Measurements from ENCODE around the gene CDH8. TPM values are rescaled to one million over a fixed set of nuclear protein-coding genes. Genes with fewer than 3 reads are reported as not detected.

CDH8 gene
- total RNA-seq, 1 experiment from 2014 or later = 50.5 TPM

- BruUV-seq (replicated peaks) = no TSS peak
Measured at GRCh38 chr16:61871837-61872777, 164.1 kb downstream of the CDH8 start.

GRCh38 chr16:61862221-61863155 lies 173.8 kb downstream of the CDH8 start:
- Histone ChIP-seq H3K4me3 (ENCODE audit: low read depth, low read length, poor library complexity, severe bottlenecking) (no peak overlapping the region), H3K27me3 (replicated peaks; ENCODE audit: insufficient read depth, low read depth, low read length, poor library complexity) (no peaks in the 10 kb centered on the region), H3K4me1 (ENCODE audit: insufficient read depth, low read length, poor library complexity, severe bottlenecking) (peaks cover 40% of the 10 kb centered on the region), H3K27ac (ENCODE audit: low read depth, low read length, poor library complexity, severe bottlenecking) (no peak overlapping the region), H3K9me3 (ENCODE audit: low read depth, low read length, poor library complexity, severe bottlenecking) (peaks cover 6% of the 10 kb centered on the region), H3K36me3 (ENCODE audit: insufficient read depth, low read length, poor library complexity, severe bottlenecking) (no peaks in the 10 kb centered on the region)
- TF ChIP-seq CTCF (conservative IDR thresholded peaks at IDR 0.05; ENCODE audit: low read depth, low read length) (no peak), EZH2 (IDR thresholded peaks at IDR 0.05; ENCODE audit: borderline replicate concordance, low read depth, low read length, poor library complexity, severe bottlenecking) (no peak)
- POLR2A ChIA-PET (ENCODE audit: low non-redundant PET) = no interaction called here
- CTCF ChIA-PET = no interaction called here
- DNase-seq (ENCODE audit: low spot score) = no peak
- BruUV-seq (replicated peaks) = no TSS peak
- intact Hi-C loops (cut with micrococcal nuclease; ENCODE audit: unreplicated experiment) = loop anchor here (5.0 kb wide), 1 partner anchor 175 kb away; the partner anchor contains the start of gene CDH8

More at GRCh38 chr16:61871837-61872777, 164.1 kb downstream of the CDH8 start:
- intact Hi-C loops (cut with micrococcal nuclease; ENCODE audit: unreplicated experiment) = no loop called here
- Histone ChIP-seq H3K4me1 (ENCODE audit: insufficient read depth, low read length, poor library complexity, severe bottlenecking) (no peaks in the 10 kb centered on the region), H3K9me3 (ENCODE audit: low read depth, low read length, poor library complexity, severe bottlenecking) (no peaks in the 10 kb centered on the region), H3K27ac (ENCODE audit: low read depth, low read length, poor library complexity, severe bottlenecking) (no peak overlapping the region), H3K36me3 (ENCODE audit: insufficient read depth, low read length, poor library complexity, severe bottlenecking) (no peaks in the 10 kb centered on the region), H3K27me3 (replicated peaks; ENCODE audit: insufficient read depth, low read depth, low read length, poor library complexity) (no peaks in the 10 kb centered on the region), H3K4me3 (ENCODE audit: low read depth, low read length, poor library complexity, severe bottlenecking) (no peak overlapping the region)
- TF ChIP-seq CTCF (conservative IDR thresholded peaks at IDR 0.05; ENCODE audit: low read depth, low read length) (no peak), EZH2 (IDR thresholded peaks at IDR 0.05; ENCODE audit: borderline replicate concordance, low read depth, low read length, poor library complexity, severe bottlenecking) (no peak)
- ChIA-PET POLR2A (ENCODE audit: low non-redundant PET) (no interaction called here), CTCF (interaction anchor here (0.6 kb wide), 1 partner anchor 597 kb away, joined by 3 read pairs; no protein-coding TSS in a partner anchor)
- DNase-seq (ENCODE audit: low spot score) = no peak

GRCh38 chr16:61858988-61859387 lies 177.2 kb downstream of the CDH8 start:
- ChIA-PET CTCF (no interaction called here), POLR2A (ENCODE audit: low non-redundant PET) (no interaction called here)
- no peaks in the 10 kb centered on the region for H3K36me3 ChIP-seq (ENCODE audit: insufficient read depth, low read length, poor library complexity, severe bottlenecking)
- H3K9me3 ChIP-seq (ENCODE audit: low read depth, low read length, poor library complexity, severe bottlenecking) = peaks cover 6% of the 10 kb centered on the region
- no peaks in the 10 kb centered on the region for H3K27me3 ChIP-seq (replicated peaks; ENCODE audit: insufficient read depth, low read depth, low read length, poor library complexity)
- H3K27ac ChIP-seq (ENCODE audit: low read depth, low read length, poor library complexity, severe bottlenecking) = no peak overlapping the region
- no TSS peak for BruUV-seq (replicated peaks)
- TF ChIP-seq EZH2 (IDR thresholded peaks at IDR 0.05; ENCODE audit: borderline replicate concordance, low read depth, low read length, poor library complexity, severe bottlenecking) (no peak), CTCF (conservative IDR thresholded peaks at IDR 0.05; ENCODE audit: low read depth, low read length) (no peak)
- DNase-seq (ENCODE audit: low spot score) = peak; percentile 45
- intact Hi-C loops (cut with micrococcal nuclease; ENCODE audit: unreplicated experiment) = no loop called here
- no peak overlapping the region for H3K4me3 ChIP-seq (ENCODE audit: low read depth, low read length, poor library complexity, severe bottlenecking)
- H3K4me1 ChIP-seq (ENCODE audit: insufficient read depth, low read length, poor library complexity, severe bottlenecking) = peaks cover 60% of the 10 kb centered on the region

All from A673 (cell line).